ENCODE measurements around the gene DSG2.

DSG2 gene

DNA sequence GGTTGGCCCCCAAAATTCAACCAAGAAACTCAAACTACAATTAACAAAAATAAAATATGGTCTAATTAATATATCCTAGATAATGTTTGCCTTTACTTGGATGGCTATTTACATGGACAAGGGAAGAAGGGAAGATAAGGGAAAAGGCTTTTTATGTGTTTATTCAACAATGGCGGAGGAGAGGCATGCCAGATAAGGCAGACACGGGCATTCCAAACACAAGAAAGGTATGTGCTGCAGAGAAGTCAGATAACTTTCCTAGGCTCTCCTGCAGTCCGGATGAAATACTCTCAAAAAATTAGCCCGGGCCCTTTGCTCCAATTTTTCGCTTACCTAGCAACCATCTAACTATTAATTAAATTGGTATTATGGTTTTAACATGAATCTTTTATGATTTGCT is 88.6 kb downstream of the DSG2 start:
- no peak for TF ChIP-seq CTCF (IDR thresholded peaks at IDR 0.05; ENCODE audit: extremely low read depth, insufficient read depth, missing control alignments)
- in situ Hi-C loops (cut with MboI; ENCODE audit: low pct_unique_long_range_greater_than_20kb, low sequenced_read_pairs, unreplicated experiment) = no loop called here
- no peak for DNase-seq (ENCODE audit: low spot score)

GRCh38 chr18:31587529-31587928 is 89.6 kb downstream of the DSG2 start:
- in situ Hi-C loops (cut with MboI; ENCODE audit: low pct_unique_long_range_greater_than_20kb, low sequenced_read_pairs, unreplicated experiment) = no loop called here
- TF ChIP-seq CTCF (IDR thresholded peaks at IDR 0.05; ENCODE audit: extremely low read depth, insufficient read depth, missing control alignments) = no peak
- DNase-seq (ENCODE audit: low spot score) = no peak

DNA sequence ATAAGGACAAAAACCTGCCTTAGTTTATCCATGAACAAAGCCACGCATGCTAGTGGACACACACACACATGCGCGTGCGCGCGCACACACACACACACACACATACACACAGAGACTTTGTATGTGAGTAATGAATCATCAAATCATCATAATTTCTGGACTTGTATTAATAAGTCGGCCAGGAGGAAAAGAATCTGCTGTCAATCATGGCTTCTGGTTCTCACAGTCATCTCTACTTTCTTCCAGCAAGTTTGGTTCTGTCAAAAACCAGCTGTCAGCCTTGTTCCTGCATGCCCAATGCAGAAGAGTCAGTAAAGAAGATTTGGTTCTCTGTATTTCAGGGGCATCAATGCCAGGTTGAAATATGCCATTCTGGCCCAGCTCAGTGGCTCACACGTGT is 92.6 kb downstream of the DSG2 start:
- TF ChIP-seq CTCF (IDR thresholded peaks at IDR 0.05; ENCODE audit: extremely low read depth, insufficient read depth, missing control alignments) = no peak
- DNase-seq (ENCODE audit: low spot score) = no peak
- in situ Hi-C loops (cut with MboI; ENCODE audit: low pct_unique_long_range_greater_than_20kb, low sequenced_read_pairs, unreplicated experiment) = no loop called here

GRCh38 chr18:31591113-31591512 is 93.1 kb downstream of the DSG2 start:
- no peak for DNase-seq (ENCODE audit: low spot score)
- no peak for TF ChIP-seq CTCF (IDR thresholded peaks at IDR 0.05; ENCODE audit: extremely low read depth, insufficient read depth, missing control alignments)
- in situ Hi-C loops (cut with MboI; ENCODE audit: low pct_unique_long_range_greater_than_20kb, low sequenced_read_pairs, unreplicated experiment) = no loop called here

- in situ Hi-C loops (cut with MboI; ENCODE audit: low pct_unique_long_range_greater_than_20kb, low sequenced_read_pairs, unreplicated experiment) = no loop called here
- DNase-seq (ENCODE audit: low spot score) = no peak
- no peak for TF ChIP-seq CTCF (IDR thresholded peaks at IDR 0.05; ENCODE audit: extremely low read depth, insufficient read depth, missing control alignments)
These were observed 93.7 kb downstream of the DSG2 start, which contains the start of gene TTR for GRCh38 chr18:31591628-31592027. Gene TTR, plus strand, starts transcription at chr18:31591877. Its CDS starts 26 bp downstream, at chr18:31591903.

- no peak for TF ChIP-seq CTCF (IDR thresholded peaks at IDR 0.05; ENCODE audit: extremely low read depth, insufficient read depth, missing control alignments)
- no peak for DNase-seq (ENCODE audit: low spot score)
- in situ Hi-C loops (cut with MboI; ENCODE audit: low pct_unique_long_range_greater_than_20kb, low sequenced_read_pairs, unreplicated experiment) = no loop called here
These were observed 94.7 kb downstream of the DSG2 start for GRCh38 chr18:31592506-31593157.
